ENCODE measurements around the gene HEPN1.
A peak's percentile ranks its signal among the peaks of the same experiment; 100 is the strongest.

HEPN1 gene

GRCh38 chr11:124954590-124954955, 35.5 kb downstream of the HEPN1 start:
- TF ChIP-seq TEAD4 (IDR thresholded peaks at IDR 0.05) (no peak), CEBPB (IDR thresholded peaks at IDR 0.05) (no peak), TAF1 (IDR thresholded peaks at IDR 0.05; ENCODE audit: low read depth) (no peak), NFIC (IDR thresholded peaks at IDR 0.05) (no peak), EGR1 (IDR thresholded peaks at IDR 0.05) (no peak), ZBTB7A (IDR thresholded peaks at IDR 0.05; ENCODE audit: low read depth) (no peak), MAX (IDR thresholded peaks at IDR 0.05) (no peak), TCF12 (IDR thresholded peaks at IDR 0.05; ENCODE audit: low read depth) (no peak), YY1 (IDR thresholded peaks at IDR 0.05; ENCODE audit: low read depth) (no peak), USF1 (IDR thresholded peaks at IDR 0.05) (no peak), FOXM1 (IDR thresholded peaks at IDR 0.05; ENCODE audit: borderline replicate concordance, low read depth) (no peak), EP300 (IDR thresholded peaks at IDR 0.05; ENCODE audit: borderline replicate concordance) (no peak), REST (IDR thresholded peaks at IDR 0.05; ENCODE audit: low read depth) (no peak), RAD21 (IDR thresholded peaks at IDR 0.05; ENCODE audit: low read depth) (no peak), CREB1 (IDR thresholded peaks at IDR 0.05; ENCODE audit: low read depth) (no peak)

- TF ChIP-seq YY1 (IDR thresholded peaks at IDR 0.05; ENCODE audit: low read depth) (no peak), CEBPB (IDR thresholded peaks at IDR 0.05) (no peak), CREB1 (IDR thresholded peaks at IDR 0.05; ENCODE audit: low read depth) (no peak), TAF1 (IDR thresholded peaks at IDR 0.05; ENCODE audit: low read depth) (no peak), RAD21 (IDR thresholded peaks at IDR 0.05; ENCODE audit: low read depth) (no peak), TEAD4 (IDR thresholded peaks at IDR 0.05) (no peak), EGR1 (IDR thresholded peaks at IDR 0.05) (no peak), EP300 (IDR thresholded peaks at IDR 0.05; ENCODE audit: borderline replicate concordance) (no peak), REST (IDR thresholded peaks at IDR 0.05; ENCODE audit: low read depth) (no peak)
These were observed 36.0 kb downstream of the HEPN1 start for GRCh38 chr11:124955035-124955434.

- TF ChIP-seq RAD21 (IDR thresholded peaks at IDR 0.05; ENCODE audit: low read depth) (peak; percentile 80), CREB1 (IDR thresholded peaks at IDR 0.05; ENCODE audit: low read depth) (no peak), REST (IDR thresholded peaks at IDR 0.05; ENCODE audit: low read depth) (no peak), FOXM1 (IDR thresholded peaks at IDR 0.05; ENCODE audit: borderline replicate concordance, low read depth) (no peak), TCF12 (IDR thresholded peaks at IDR 0.05; ENCODE audit: low read depth) (no peak)
These were observed 43.0 kb downstream of the HEPN1 start for GRCh38 chr11:124961972-124962609.
